ENCODE data around the gene SETD6. TPM values are rescaled to one million over a fixed set of nuclear protein-coding genes. Genes with fewer than 3 reads are reported as not detected.

Gene SETD6
- total RNA-seq, 4 donors from 2014 or later = 15.5 to 19.8 (median 17.5) TPM

GRCh38 chr16:58513874-58514273 lies 1.4 kb upstream of the SETD6 start:
- Histone ChIP-seq H3K27ac (peak overlapping the region in 1 of 4 donors; percentile 87), H3K9me3 (no peaks in the 10 kb centered on the region), H3K36me3 (peaks cover 0 to 24% of the 10 kb centered on the region in 2 donors), H3K4me1 (peaks cover 0 to 28% (median 5%) of the 10 kb centered on the region in 3 donors), H3K27me3 (no peaks in the 10 kb centered on the region), H3K4me3 (no peak overlapping the region)
- WGBS, 2 donors (ENCODE audit: low coverage in 1 of 2) = 68 to 86% methylated on average over 2 to 3 of the region's 3 CpGs
- no peak for ATAC-seq
- TF ChIP-seq POLR2AphosphoS5 (IDR thresholded peaks at IDR 0.05) (no peak), POLR2A (IDR thresholded peaks at IDR 0.05) (no peak), EP300 (IDR thresholded peaks at IDR 0.05) (no peak)
- TF ChIP-seq, protein P1, sequence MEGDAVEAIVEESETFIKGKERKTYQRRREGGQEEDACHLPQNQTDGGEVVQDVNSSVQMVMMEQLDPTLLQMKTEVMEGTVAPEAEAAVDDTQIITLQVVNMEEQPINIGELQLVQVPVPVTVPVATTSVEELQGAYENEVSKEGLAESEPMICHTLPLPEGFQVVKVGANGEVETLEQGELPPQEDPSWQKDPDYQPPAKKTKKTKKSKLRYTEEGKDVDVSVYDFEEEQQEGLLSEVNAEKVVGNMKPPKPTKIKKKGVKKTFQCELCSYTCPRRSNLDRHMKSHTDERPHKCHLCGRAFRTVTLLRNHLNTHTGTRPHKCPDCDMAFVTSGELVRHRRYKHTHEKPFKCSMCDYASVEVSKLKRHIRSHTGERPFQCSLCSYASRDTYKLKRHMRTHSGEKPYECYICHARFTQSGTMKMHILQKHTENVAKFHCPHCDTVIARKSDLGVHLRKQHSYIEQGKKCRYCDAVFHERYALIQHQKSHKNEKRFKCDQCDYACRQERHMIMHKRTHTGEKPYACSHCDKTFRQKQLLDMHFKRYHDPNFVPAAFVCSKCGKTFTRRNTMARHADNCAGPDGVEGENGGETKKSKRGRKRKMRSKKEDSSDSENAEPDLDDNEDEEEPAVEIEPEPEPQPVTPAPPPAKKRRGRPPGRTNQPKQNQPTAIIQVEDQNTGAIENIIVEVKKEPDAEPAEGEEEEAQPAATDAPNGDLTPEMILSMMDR (IDR thresholded peaks at IDR 0.05) = no peak

GRCh38 chr16:58515871-58516767 lies 802 bp downstream of the SETD6 start:
- peak; percentile 2 for ATAC-seq
- TF ChIP-seq EP300 (IDR thresholded peaks at IDR 0.05) (no peak), POLR2A (IDR thresholded peaks at IDR 0.05) (no peak), POLR2AphosphoS5 (IDR thresholded peaks at IDR 0.05) (no peak)
- TF ChIP-seq, protein P1 (IDR thresholded peaks at IDR 0.05) = no peak
- Histone ChIP-seq H3K4me1 (peaks cover 0 to 28% (median 5%) of the 10 kb centered on the region in 3 donors), H3K27me3 (no peaks in the 10 kb centered on the region), H3K4me3 (peak overlapping the region; percentile 92 to 96), H3K27ac (peak overlapping the region; percentile 52 to 90 (median 84)), H3K36me3 (peaks cover 0 to 47% of the 10 kb centered on the region in 2 donors), H3K9me3 (no peaks in the 10 kb centered on the region)
- WGBS, 2 donors (ENCODE audit: low coverage in 1 of 2) = 80% methylated on average over 1 of the region's 66 CpGs; no CpG with 5 or more reads in 1 of the 2 donors

DNA sequence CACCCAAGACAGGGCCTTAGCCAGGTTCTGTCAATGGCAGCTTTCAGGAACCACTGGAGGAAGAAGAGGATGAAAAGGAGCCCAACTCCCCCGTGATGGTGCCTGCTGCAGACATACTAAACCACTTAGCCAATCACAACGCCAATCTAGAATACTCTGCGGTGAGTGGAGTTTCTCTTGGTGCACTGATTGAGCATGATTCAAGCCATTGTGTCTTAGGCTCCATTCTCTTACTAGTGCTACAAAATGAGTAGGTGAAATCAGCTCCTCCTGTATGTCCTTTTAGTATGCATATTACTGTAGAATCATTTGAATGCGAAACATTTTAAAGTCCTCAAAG lies 1.4 kb downstream of the SETD6 start:
- Histone ChIP-seq H3K27ac (peak overlapping the region in 2 of 4 donors; percentile 82 to 87), H3K9me3 (no peaks in the 10 kb centered on the region), H3K27me3 (no peaks in the 10 kb centered on the region), H3K4me1 (peaks cover 0 to 27% (median 5%) of the 10 kb centered on the region in 3 donors), H3K36me3 (peaks cover 0 to 53% of the 10 kb centered on the region in 2 donors), H3K4me3 (peak overlapping the region in 1 of 2 donors; percentile 92)
- ATAC-seq = no peak
- no peak for TF ChIP-seq EP300 (IDR thresholded peaks at IDR 0.05)
- TF ChIP-seq, protein P1 (IDR thresholded peaks at IDR 0.05) = no peak
- no peak for TF ChIP-seq POLR2AphosphoS5 (IDR thresholded peaks at IDR 0.05)
- no peak for TF ChIP-seq POLR2A (IDR thresholded peaks at IDR 0.05)
- WGBS, 2 donors (ENCODE audit: low coverage in 1 of 2) = 78 to 88% methylated on average over 2 to 4 of the region's 4 CpGs

DNA sequence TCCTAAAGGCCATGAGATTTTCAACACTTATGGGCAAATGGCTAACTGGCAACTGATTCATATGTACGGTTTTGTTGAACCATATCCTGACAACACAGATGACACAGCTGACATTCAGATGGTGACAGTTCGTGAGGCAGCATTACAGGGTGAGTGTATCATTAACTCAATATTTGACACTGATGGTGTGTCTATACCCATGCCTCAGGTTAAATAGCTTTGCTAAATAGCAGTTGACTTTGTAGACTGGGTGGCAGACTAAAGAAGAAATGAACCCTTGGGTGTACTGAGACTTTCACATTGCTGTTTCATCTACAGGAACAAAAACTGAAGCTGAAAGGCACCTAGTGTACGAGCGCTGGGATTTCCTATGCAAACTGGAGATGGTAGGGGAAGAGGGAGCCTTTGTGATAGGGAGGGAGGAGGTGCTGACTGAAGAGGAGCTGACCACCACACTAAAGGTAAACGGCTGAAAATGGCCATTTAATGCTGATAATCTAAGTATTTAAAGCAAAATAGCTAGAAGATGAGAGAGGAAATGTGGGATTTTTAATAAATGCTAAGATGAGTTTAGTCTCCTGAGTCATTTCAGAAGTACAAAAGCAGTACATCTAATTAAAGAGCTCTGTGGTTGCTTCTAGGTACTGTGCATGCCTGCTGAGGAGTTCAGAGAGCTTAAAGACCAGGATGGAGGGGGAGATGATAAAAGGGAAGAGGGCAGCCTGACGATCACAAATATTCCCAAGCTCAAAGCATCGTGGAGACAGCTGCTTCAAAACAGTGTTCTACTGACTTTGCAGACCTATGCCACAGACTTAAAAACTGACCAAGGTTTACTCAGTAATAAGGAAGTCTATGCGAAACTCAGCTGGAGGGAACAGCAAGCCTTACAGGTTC lies 3.0 kb downstream of the SETD6 start:
- no peak overlapping the region for H3K27ac ChIP-seq
- no peak for ATAC-seq
- no peaks in the 10 kb centered on the region for H3K27me3 ChIP-seq
- H3K36me3 ChIP-seq = peaks cover 0 to 69% of the 10 kb centered on the region in 2 donors
- TF ChIP-seq EP300 (IDR thresholded peaks at IDR 0.05) = no peak
- TF ChIP-seq, protein P1 (IDR thresholded peaks at IDR 0.05) = no peak
- TF ChIP-seq POLR2AphosphoS5 (IDR thresholded peaks at IDR 0.05) = no peak
- no peak for TF ChIP-seq POLR2A (IDR thresholded peaks at IDR 0.05)
- no peaks in the 10 kb centered on the region for H3K9me3 ChIP-seq
- peaks cover 0 to 23% (median 5%) of the 10 kb centered on the region in 3 donors for H3K4me1 ChIP-seq
- no peak overlapping the region for H3K4me3 ChIP-seq
- 52 to 60% methylated on average over 3 to 6 of the region's 8 CpGs for WGBS, 2 donors (ENCODE audit: low coverage in 1 of 2)
